Stimulated activated CD4-positive, alpha-beta T cell treated with anti-CD3 and anti-CD28 coated beads, Interleukin-4, amount 100 ng/mL, for 1 hour (primary cell): Measurements from ENCODE around the gene MYDGF.
"Not testable (repeated sequence)": the region's sequence is repeated elsewhere in the genome, so short reads cannot be mapped to it uniquely, and the experiment has no call there.

Source experiments
- DNase-seq: peaks from one replicate; pipeline ENCODE4 v3.0.0-alpha.2; 2020

Gene MYDGF

DNA sequence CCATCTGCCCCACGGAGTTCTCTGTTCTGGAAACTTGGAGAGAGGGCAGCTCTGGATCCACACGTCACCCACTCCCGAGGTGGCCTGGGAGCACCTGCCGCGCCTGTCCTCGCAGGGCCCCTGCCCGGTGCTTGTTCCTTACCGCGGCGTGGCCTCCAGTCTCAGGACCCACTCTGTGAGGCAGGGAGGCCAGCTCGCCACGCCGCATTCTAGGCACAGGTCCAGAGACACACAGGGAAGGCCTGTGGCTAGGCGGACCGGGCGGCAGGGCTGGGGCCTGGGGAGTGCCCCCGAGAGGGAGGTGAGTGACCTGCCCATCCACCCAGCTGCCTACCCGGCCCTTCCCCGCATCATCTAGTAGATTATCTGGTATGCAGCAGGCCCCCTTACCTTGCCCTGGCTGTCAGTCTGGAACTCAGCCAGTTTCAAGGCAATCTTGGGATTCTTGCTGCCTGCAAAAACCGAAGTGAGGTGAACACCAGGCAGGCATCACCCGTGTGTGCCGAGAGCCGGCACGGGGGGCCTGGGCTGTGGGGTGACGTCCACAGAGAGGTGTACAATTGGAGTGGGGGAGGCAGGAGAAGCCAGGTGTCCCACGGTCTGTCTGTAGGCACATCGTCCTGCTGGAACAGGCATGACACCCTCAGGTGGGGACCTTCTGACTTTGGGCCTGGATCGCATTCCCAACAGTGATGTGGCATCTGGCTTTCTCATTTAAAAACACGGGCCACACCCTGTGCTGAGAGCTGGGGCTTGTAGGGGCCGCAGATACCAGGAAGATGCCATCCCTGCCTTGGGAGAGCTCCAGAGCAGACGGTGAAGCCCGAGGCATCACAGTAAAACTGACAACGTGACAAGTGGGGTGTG lies 29.9 kb upstream of the MYDGF start:
- DNase-seq = no peak

DNA sequence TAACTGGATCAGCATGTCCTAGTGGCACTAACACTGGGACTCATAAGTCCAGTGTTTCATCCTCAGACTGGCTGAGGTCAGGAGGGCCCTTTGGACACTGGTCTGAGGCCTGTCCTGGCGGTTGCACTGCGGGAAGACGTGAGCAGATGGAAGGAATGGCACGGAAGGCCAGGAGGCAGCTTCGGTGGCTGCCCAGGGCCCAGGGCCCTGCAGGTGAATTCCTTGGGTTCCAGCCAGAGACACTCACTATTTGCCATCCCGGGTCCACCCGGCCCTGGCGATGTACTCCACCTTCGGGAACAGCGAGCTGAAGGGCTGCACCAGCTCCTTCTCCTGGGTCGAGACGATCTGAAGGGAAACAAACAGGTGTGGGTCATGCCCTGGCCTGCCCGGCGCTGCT lies 27.2 kb upstream of the MYDGF start:
- DNase-seq = no peak

DNA sequence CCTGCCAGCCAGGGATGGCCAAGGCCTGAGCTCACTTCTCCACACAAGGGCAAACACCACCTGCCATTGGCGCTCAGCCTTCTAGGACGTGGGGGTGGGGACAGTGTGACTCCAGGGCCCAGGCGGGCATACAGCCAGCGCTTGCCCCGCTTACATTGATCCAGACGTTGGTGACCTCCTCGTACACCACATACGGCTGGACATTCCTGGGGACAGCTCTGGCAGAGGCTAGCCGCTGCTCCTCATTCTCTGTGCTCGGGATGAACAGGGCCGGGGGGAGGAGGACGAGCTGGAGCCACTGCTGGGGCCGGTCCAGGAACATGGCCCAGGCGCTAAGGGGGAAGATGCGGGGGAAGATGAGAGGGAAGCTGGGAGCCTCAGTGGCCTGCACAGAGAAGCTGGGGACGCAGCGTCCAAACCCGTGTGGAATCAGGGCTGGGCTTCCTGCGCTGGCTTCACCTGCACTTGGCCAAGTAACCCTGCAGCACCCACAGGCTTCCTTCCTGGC lies 25.1 kb upstream of the MYDGF start:
- DNase-seq = no peak

DNA sequence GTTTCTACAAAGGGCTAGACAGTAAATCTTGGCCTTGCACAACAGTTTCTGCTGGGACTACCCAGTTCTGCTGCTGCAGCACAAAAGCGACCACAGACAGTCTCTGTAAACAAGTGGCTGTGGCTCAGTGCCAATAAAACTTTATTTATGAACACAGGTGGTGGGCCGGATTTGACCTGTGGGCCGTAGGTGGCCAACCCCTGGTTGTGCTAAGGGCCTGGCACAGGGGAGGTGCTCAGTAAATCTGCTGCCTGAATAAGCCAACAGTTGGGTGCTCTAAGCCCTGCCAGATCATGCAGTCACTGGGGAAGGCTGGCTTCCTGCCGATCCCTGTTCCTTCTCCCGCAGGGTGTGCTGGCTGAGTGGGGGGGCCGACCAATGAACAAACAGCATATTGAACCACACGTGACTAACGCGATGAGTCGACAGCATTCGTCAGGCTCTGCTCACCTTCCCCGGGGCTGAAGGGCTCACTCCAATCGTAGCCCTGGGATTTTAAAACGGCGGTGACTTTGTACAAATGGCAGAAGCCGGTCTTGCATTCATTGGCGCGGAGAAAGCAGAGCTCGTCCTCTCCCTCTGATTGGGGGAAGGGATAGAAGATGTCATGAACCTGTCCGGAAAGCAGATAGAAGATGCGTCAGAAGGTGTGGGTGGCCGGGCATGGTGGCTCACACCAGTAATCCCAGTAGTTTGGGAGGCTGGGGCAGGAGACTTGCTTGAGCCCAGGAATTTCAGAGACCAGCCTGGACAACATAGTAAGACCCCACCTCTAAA lies 24.3 kb upstream of the MYDGF start:
- no peak for DNase-seq

DNA sequence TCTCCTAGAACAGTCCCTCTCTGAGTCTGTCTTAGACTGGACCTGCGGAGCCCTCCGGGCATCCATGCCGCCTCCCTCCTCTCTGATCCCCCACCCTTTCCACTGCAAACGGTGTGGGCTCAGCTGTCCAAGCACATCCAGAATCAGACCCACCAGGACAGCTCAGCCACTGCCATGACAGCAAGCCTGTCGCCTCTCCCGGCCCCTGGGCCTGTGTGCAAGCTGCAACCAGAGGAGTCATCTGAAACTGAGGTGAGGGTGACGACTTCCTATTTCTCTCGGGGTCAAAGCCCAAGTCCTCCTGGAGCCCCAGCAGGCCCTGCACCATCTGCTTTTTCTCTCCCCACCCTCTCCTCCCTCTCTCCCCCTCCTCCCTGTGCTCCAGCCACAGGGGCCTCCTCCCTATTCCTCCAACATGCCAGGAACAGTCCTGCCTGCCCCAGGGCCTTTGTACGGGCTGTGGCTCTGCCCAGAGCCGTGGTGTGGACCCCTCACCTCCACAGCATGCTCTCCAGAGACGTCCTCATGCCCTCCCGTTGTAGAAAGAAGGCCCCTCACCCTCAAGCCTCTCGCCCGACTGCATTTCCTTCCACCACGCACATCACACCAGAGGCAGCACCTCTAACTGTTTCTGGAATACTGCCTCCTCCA lies 23.5 kb upstream of the MYDGF start:
- no peak for DNase-seq

DNA sequence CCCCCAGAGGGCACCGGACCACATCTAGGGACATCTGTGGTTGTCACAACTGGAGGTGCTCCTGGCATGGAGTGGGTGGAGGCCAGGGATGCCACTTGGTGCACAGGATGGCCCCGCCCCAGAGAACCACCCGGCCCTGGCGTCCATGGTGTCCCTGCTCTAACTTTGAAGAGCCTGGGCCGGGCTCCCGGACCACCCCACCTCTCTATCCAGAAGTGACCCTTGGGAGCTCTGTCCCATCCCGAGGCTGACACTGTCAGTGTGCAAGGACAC lies 22.9 kb upstream of the MYDGF start:
- DNase-seq = no peak

DNA sequence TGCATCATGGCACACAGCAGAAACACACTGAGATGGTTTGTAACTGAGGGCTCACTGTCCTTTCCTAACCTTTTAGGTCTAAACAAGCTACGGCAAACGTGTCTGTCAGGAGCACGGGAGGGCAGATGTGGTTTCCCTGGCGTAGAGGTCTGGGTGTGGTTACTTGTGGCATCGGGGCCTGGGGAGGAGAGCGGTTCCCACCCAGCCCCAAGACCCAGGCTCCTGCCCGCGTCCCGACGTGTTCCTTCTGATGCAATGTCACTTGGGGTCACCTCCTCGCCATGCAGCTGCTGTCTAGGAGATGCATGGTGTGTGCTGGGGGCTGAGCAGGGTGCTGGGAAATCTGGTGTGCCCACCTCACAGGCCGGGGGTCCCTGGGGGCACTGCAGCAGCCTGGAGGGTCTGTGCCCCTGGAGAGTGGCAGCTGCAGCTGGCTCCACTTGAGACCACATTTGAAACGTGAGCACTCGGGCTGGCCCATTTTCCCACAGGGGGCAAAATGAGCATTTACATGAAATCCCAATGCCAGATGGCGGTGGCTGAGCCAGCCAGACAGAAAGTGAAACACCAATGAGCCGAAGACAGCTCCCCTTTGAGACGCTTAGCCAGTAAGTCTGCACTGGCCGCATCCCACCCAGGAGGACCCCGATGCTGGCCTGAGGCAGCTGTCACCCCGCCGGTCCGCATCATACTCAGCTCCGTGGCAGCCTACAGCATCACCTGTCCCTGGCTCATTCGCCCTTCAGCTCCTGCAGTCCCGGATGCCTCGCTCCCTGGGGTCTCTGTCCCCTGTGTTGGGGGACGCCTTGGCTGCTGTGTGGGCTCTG lies 22.3 kb upstream of the MYDGF start:
- DNase-seq = no peak

DNA sequence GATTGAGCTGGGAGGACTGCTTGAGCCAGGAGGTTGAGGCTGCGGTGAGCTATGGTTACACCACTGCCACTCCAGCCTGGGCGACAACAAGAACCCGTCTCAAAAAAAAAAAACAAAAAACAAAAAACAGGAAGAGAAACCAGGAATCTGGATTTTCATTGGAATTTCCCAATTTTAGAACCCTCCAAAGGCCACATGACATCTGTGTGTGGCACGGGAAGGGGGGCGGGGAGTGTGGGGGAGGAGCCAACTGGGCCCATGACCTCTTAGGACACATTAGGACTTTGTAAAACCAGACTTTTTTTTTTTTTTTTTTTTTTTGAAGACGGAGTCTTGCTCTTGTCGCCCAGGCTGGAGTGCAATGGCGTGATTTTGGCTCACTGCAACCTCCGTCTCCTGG lies 21.2 kb upstream of the MYDGF start:
- no peak for DNase-seq

DNA sequence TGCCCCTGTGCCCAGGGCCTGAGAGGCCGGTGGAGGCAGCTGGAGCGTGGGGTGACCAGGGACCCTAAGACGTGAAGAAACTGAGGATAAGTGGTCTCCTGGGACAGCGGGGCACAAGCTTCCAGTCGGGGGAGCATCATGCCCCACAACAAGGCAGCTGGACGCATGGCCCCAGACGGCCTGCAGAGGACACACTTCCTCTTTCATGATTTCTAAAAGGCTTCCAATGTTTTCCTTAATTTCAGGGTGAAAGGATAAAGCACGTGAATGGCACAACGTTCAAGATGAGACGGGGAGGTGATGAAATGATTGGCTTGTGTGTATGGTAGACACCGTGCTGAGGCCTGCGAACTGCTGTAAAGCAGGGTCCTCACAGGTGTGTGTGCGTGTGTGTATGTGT lies 20.2 kb upstream of the MYDGF start:
- no peak for DNase-seq

DNA sequence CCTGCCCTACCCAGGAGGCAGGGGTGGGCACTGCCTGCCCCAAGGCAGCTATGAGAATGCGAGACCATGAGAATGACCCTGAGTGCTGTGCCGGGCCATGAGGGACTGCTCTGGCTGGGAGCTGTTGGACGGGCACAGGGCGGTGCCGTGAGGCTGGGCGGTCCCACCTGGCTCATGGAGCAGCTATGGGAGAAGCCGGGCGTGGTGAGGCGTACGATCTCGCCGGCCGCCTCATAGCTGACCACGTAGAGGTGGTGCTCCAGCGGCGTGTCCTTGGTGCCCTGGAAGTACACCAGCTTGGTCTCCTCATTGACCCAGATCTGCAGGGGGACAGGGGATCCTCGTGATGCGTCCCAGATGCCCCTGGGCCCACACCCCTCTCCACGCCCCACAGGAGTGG lies 19.3 kb upstream of the MYDGF start:
- DNase-seq = no peak

DNA sequence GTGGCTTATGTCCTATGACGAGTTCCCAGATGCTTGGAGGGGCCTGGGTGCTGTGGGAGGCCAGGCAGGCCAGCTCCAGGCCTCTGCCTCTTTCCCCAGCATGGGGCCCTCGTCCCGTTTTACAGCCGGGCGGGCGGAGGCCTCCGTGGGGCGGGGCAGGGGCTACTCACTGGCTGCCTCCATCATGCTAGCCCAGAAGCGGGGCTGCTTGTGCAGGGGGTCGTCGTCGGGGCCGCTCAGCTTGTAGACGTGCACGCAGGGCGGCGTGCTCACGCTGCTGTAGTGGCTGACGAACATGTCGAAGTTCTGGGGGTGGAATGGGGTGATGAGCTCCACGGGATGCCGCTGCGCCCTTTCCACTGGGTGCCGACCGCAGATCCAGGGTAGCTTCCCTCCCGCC lies 18.4 kb upstream of the MYDGF start:
- DNase-seq = no peak

DNA sequence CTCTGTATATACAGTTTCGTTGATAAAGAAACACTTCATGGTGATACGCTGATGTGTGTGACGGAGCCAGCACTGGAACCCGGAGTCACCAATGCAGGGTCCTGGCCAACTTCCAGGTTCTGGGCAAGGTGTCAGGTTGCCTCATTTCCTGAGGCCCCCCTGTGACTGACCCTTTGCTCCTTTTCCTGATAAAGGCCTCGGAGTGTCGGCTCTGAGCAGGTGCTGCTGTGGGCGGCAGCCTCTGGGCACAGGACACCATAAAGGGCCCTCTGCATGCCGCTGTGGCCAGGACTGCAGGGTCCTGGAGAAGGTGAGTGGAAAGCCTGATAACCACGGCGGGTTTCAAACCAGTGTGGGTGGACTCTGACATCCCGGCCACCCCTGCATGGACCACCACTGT lies 17.3 kb upstream of the MYDGF start:
- no peak for DNase-seq

DNA sequence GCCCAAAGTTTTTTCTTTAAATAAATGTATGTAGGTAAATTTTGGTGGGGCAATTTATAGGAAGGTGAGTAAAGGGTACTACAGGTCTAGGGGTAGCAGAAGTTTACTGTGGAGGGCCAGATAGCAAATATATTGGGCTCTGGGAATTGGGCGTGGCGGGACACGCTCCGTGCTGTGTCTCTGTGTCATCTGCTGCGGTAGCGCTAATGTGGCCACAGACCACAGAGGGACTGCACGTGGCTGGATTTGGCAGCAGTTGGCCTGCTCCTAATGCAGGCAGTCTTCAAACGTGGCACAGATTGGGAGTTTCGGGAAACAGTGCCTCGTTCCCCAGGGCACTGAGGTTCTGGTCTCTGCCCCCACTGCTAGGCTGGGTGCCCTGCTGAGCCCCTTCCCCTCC lies 16.6 kb upstream of the MYDGF start:
- no peak for DNase-seq

DNA sequence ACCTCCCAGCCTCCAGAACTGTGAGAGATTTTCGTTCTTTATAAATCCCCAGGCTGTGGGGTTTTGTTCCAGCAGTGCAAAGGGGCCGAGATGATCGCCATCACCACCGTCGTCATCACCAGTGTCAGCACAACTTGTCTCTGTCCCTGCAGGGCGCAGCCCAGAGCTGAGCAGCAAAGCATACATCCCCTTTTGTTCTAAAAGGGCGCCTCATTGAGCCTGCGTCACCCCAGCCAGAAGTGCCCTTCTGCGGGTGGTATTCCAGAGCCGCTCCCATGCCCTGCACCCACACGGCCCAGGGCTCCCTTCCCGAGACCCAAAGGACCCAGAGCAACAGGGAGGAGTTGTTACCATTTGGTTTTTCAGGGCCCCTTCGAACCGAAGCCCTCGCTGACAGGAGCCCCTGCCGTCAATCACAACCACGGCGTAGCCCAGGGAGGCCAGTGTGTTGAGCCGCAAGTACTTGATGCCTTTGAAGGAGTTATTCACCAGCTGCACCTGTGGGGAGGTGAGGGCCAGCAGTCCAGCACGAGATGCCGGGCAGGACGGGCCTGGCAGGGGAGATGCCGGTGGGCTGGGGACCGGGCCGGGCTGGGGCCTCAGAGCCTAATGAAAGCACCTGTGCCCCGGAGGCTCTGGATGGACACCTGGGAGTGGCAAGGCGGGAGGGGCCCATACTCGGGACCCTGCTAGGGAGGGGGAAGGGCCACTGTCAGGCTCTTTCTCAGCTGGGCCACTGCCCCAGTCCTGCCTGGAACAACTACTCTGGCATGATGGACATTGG lies 14.4 kb upstream of the MYDGF start:
- DNase-seq = no peak

DNA sequence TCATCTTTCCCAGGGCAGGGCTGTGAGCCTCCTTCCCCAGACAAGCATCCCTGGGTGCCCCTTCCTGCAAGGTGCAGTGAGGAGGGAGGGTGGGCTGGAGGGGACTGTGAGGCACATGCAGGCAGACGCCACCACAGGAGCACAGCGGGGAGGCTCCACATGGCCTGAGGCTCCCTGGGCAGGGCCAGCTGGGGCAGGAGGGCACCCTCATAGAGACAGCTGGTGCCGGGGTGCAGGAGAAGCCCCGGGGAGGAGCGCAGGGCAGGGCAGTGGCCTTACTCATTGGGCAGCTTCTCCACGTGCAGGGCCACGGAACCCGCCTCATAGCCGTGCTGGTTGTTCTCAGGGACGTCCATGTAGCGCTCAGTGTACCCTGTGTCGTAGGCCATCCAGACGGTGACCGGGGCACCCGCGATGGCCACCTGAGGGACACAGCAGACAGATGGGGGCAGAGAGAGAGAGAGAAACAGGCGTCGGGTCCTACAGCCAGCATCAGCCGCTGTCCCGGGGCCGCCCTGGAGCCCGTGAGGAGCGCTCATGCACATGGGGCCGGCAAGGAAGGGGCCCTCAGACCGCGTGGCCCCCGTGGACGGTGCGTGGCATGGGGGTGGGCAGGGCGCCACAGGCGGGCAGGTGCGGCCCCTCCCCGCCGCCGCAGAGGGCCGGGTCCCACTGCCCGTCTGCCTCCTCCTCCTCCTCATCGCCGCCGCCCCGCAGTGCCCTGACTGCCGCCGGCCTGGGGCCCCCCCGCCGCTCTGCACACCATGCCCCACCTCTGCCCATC lies 12.5 kb upstream of the MYDGF start:
- DNase-seq = no peak

DNA sequence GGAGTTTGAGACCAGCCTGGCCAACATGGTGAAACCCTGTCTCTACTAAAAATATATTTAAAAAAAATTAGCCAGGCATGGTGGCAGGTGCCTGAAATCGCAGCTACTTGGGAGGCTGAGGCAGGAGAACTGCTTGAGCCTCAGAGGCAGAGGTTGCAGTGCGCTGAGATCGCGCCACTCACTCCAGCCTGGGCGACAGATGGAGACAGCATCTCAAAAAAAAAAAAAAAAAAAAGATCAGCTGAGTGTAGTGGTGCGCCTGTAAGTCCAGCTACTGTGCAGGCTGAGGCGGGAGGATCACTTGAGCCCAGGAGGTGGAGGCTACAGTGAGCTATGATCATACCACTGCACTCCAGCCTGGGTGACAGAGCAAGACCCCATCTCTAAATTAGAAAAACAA lies 9.9 kb upstream of the MYDGF start:
- not testable (repeated sequence) for DNase-seq

DNA sequence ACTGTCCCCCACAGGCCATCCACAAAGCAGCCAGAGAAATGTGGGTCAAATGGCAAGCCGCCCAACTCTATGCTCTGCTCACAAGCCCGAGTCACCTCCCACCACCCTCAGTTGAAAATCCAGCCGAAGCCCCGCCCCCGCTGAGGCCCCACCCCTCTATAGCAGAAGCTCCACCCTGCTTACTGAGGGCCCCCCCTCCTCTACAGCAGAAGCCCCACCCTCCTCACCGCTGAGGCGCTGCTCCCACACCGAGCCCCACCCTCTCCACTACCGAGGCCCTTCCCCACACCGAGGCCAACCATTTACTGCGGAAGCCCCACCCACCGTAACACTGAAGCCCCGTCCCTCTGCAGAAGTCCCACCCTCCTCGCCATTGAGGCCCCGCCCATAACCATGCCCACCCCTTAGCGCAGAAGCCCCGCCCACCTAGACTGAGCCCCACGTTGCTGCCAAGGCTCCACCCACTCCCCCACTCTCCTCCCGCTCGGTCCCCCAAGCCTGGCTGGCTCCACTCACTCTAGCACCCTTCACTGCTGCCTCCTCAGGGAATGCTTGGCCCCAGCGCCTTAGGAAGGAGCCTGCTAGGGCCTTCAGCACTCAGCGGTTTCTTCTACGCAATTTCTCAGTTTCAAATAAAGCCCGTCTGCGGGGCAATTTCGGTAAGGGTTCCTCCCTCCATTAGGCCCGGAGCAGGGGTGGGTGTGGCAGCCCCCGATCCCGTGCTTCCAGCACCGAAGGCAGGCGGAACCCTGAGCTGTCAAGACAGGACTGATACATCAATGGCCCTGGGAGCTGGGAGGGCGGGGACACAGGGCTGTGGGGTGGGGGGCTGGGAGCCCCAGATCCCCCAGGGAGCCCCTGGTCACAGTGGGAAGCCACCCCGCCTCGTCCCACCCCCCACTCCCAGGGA lies 9.0 kb upstream of the MYDGF start:
- DNase-seq = peak; percentile 24

DNA sequence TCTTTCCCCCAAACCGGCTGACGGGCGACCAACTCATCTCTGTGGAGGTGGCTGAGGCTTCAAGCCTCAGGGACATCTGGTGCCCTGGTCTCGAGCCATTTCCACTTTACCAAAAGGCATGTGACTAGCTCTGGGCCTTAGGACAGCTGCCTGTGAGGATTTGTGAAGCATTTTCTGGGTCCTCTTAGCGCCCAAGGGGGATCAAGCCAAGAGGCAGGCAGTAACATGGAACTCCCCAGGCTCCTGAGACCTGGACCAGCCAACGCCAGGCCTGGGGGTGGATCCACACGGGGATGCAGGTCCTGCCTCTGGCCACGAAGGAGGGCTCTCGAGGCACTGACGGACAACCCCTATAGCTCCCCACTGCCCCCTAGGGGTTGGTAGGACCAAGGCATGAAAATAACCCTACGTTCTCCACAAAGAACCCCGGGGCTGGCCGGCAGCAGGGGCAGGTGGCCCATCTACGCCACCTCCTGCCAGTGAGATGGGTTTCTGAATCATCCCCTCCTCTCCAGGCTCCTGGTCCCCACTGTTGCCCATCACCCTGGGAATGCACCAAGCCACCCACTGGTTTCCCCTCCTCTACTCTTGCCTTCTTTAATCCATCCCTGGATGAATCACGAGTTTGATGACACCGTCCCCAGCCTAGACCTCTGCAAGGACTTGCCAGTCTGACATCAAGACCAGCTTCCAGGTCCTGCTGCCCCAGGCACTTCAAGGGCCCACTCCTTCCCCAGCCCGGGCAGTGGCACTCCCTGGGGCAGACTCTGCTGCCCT lies 7.0 kb upstream of the MYDGF start:
- DNase-seq = peak; percentile 16

DNA sequence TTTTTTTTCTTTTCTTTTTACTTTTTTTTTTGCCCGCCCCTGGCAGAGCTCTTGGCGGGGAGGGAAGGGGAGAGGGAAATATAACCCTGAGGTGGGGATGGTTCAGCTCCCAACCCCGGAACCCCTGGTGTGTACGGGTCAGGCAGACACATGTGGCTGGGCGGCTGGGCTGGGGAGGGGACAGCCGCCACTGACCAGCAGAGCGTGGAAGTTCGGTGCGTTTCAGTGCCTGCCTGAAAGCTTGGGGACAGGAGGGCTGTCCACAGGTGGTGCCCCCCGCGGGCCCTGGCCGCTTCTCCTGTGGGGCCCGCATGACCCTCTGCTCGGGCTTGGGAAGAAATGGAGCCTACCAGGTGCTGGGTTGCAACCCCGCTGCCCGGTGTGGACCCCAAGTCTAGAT lies 5.2 kb upstream of the MYDGF start:
- DNase-seq = no peak
